Osteocyte (in vitro differentiated cells): ENCODE results near the gene ITK. TPM values are rescaled to one million over a fixed set of nuclear protein-coding genes. Genes with fewer than 3 reads are reported as not detected.

ENCODE experiments used
- DNase-seq: peaks from one replicate; pipeline ENCODE4 v3.0.0; 2021; ENCODE audit warnings: mixed read lengths; ENCODE audit not compliant: unreplicated experiment; ENCODE audit errors: extremely low spot score
- H3K27ac Mint-ChIP-seq: one replicate; pipeline ENCODE4 v1.8.0; 2021; ENCODE audit warnings: mild to moderate bottlenecking, mixed read lengths; ENCODE audit not compliant: unreplicated experiment
- H3K27me3 Mint-ChIP-seq: one replicate; pipeline ENCODE4 v1.8.0; 2021; ENCODE audit warnings: mixed read lengths; ENCODE audit not compliant: unreplicated experiment
- H3K36me3 Mint-ChIP-seq: one replicate; pipeline ENCODE4 v1.8.0; 2021; ENCODE audit warnings: mixed read lengths; ENCODE audit not compliant: unreplicated experiment
- H3K4me1 Mint-ChIP-seq: one replicate; pipeline ENCODE4 v1.8.0; 2021; ENCODE audit warnings: mixed read lengths; ENCODE audit not compliant: unreplicated experiment
- H3K4me3 Mint-ChIP-seq: one replicate; pipeline ENCODE4 v1.8.0; 2021; ENCODE audit warnings: mild to moderate bottlenecking, moderate library complexity, mixed read lengths; ENCODE audit not compliant: unreplicated experiment
- H3K9me3 Mint-ChIP-seq: one replicate; pipeline ENCODE4 v1.8.0; 2021; ENCODE audit warnings: mixed read lengths; ENCODE audit not compliant: unreplicated experiment
- CTCF ChIP-seq: fragments of 200-600 bp; sonication (generic); IDR thresholded peaks from 2 replicates; pipeline ENCODE4 v1.5.0; 2021; ENCODE audit warnings: antibody characterized with exemption, mild to moderate bottlenecking, moderate library complexity
- total RNA-seq: library from RNA; stranded (reverse); gene quantifications from 2 replicates; pipeline ENCODE4 v1.2.1, GENCODE V29; 2021

ITK gene
- total RNA-seq, 1 donor from 2014 or later = not detected

GRCh38 chr5:157168286-157168685 lies 12.4 kb upstream of the ITK start:
- DNase-seq = peak; percentile 63
- Mint-ChIP-seq H3K36me3 (no peaks in the 10 kb centered on the region), H3K27ac (no peak overlapping the region), H3K9me3 (no peaks in the 10 kb centered on the region), H3K4me3 (no peak overlapping the region), H3K27me3 (peaks cover 28% of the 10 kb centered on the region), H3K4me1 (no peaks in the 10 kb centered on the region)
- TF ChIP-seq CTCF = no peak

DNA sequence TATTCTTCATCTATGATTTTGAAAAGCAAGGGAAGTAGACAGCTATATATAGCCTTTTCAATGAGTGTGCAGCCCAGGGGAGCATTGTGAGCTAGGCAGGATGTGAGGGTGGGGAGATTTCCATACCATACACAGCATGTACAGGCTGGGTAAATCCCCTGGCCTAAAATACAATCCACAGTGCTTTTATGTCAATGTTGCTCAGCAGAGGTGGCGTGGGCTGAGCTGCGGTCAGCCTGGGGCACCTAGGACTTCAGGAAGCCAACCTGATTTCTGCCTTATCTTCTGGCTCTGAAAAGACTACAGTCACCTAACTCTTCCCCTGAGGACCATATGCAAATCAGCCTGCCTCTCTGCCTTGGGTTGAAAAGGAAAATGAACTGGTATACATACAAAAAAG lies 8.2 kb upstream of the ITK start:
- Mint-ChIP-seq H3K4me1 (no peaks in the 10 kb centered on the region), H3K36me3 (no peaks in the 10 kb centered on the region), H3K27ac (no peak overlapping the region), H3K27me3 (peaks cover 22% of the 10 kb centered on the region), H3K9me3 (no peaks in the 10 kb centered on the region), H3K4me3 (no peak overlapping the region)
- TF ChIP-seq CTCF = no peak
- DNase-seq = no peak

DNA sequence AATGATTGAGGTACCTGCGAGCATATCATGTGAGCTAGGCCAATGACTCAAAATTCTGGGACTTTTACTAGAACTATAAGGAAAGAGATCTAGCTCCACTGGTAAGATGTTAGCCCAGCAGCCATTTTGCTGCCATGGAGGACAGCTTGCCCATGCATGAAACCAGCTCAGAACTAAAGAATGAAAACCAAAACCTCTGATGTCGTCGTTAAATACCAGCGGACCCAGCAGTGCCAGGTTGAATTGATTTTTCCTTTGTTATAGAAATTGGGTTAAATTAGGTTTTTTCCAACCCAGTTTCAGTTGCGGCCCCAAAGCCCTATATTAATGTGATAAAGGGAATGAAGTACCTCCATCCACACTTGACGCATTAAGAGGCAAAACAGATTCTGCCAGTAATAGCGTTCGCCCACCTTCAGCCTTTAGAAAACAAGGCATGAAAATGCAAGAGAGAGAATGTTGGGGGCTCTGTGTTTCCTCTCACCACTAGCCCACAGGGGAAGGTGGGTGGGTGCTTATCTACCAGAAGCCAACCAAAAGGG lies 5.5 kb upstream of the ITK start:
- H3K27ac Mint-ChIP-seq = no peak overlapping the region
- no peak for TF ChIP-seq CTCF

DNA sequence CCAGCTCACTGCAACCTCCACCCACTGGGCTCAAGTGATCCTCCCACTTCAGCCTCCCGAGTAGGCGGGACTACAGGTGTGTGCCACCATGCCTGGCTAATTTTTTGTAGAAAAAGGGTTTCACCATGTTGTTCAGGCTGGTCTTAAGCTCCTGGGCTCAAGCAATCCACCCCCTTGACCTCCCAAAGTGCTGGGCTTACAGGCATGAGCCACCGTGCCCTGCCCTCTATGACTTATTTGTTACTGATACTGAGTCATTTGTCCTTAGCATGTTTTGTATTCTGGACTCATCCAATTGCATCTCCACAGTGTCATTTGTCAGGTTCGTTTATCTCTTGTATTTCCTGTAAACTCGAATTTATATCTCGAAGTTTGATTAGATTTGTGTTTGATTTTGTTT lies 2.7 kb upstream of the ITK start:
- no peak for DNase-seq
- peaks cover 41% of the 10 kb centered on the region for H3K27me3 Mint-ChIP-seq

More for the DNA sequence above, 5.5 kb upstream of the ITK start:
- Mint-ChIP-seq H3K4me1 (no peaks in the 10 kb centered on the region), H3K4me3 (no peak overlapping the region), H3K9me3 (no peaks in the 10 kb centered on the region), H3K27me3 (peaks cover 30% of the 10 kb centered on the region), H3K36me3 (no peaks in the 10 kb centered on the region)
- DNase-seq = no peak

GRCh38 chr5:157178966-157179365 lies 1.7 kb upstream of the ITK start:
- no peak overlapping the region for H3K27ac Mint-ChIP-seq
- no peaks in the 10 kb centered on the region for H3K4me1 Mint-ChIP-seq
- DNase-seq = no peak
- peaks cover 50% of the 10 kb centered on the region for H3K27me3 Mint-ChIP-seq
- no peak overlapping the region for H3K4me3 Mint-ChIP-seq
- TF ChIP-seq CTCF = no peak
- no peaks in the 10 kb centered on the region for H3K36me3 Mint-ChIP-seq
- H3K9me3 Mint-ChIP-seq = no peaks in the 10 kb centered on the region

More for the DNA sequence above, 2.7 kb upstream of the ITK start:
- Mint-ChIP-seq H3K36me3 (no peaks in the 10 kb centered on the region), H3K9me3 (no peaks in the 10 kb centered on the region), H3K27ac (no peak overlapping the region), H3K4me3 (no peak overlapping the region), H3K4me1 (no peaks in the 10 kb centered on the region)
- TF ChIP-seq CTCF = no peak
